ENCODE measurements around the gene CAPN3.

The CAPN3 gene

DNA sequence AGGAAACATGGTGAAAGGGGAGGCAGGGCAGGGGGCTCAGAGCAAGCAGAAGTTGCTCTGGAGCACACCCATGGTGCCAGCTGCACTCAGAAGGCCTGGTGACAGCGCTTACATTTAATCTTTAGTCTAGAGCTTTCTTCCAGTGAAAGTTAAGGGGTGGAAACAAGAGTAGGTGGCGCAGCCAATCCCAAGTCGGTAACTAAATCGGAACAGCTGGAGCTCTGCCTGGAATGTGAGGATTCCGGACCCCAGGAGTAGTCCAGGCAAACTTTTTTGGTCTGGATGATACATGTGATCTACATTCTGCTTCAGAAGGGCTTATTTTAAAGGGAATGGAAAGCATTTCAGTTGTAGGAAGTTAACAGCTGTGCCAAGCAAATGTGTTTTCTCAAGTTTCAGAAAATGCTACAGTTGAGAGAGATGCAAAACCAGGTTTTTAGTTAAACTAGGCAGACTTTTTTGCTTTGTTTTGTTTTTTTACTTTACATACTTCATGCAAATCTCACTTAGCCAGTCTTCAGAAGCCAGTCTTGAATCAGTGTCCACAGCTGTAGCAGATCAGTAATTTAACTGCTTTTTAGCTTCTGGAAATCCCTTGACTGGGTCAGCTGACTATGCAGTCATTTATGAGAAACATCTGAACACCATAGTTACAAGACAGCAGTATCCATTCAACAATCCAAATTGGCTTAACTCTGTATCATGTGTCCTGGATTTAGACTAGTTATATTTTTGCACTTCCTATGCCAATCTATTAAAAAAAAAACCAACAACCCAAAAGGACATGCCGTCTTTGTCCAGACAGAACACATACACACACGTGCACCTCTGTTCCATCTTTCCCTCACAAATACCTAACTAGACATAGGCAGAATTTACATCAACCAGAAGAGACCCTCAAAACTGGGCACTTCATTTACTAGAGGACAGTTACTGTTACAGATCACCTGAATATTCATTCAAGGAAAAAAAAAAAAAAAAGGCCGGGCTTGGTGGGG, 98.4 kb downstream of the CAPN3 start:
- DNase-seq, result no peak

GRCh38 chr15:42461261-42461660, 102.0 kb downstream of the CAPN3 start:
- DNase-seq, result no peak

Measured in activated CD4-positive, alpha-beta T cell treated with anti-CD3 and anti-CD28 coated beads, Interleukin-2, amount 50 U/mL, for 4 hours (primary cell).